ENCODE data around the gene SEPTIN5.

SEPTIN5 gene

DNA sequence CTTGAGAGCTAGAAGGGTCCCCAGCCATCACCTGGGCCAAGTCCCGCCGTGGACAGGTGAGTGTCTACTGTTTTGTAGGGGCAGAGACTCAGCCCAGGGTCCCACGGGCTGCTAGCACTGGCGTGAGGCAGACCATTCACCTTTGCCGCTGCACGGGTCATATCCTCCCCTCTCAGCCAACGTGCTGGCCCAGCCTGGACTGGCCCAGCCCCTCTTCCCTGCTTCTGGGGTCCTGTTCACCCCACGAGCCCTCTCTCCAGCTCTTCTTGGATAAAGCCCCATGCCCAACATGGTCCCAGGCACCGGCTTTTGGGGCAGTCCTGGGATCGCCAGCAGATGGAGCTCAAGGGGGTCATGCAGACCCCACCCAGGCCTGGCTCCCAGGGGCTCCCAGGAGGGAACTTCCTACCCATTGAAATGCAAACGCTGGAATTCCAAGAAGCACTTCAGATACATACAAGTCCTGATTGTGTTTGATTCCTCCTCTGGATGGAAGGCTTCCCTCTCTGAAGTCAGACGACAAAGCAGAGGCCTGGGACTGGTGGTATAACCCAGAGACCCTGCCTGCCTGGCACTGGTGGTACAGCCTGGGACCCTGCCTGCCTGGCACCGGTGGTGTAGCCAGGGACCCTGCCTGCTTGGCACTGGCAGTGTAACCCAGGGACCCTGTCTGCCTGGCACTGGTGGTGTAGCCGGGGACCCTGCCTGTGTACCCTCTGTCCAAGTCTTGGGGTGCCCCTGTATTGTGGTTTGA, 8.9 kb upstream of the SEPTIN5 start:
- DNase-seq: no peak

DNA sequence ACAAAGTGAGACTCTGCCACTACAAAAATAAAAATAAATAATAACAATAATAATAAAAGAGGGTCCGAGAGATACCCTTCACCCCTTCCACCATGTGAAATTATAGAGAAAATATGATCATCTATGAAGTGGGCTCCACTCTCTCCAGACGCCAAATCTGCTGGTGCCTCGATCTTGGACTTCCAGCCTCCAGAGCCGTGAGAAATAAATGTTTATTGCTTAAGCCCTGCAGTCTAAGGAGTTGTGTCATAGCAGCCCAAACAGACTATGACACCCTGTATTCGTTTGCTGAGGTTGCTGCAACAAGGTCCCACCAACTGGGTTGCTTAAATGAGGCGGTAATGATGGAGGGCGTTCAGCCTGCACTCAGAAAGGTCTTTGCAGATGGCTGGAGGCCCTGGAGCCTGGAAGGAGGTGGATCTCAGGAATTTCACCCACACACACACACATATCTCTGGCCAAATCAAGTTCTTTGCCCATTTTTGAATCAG, 7.6 kb upstream of the SEPTIN5 start:
- no peak for DNase-seq

DNA sequence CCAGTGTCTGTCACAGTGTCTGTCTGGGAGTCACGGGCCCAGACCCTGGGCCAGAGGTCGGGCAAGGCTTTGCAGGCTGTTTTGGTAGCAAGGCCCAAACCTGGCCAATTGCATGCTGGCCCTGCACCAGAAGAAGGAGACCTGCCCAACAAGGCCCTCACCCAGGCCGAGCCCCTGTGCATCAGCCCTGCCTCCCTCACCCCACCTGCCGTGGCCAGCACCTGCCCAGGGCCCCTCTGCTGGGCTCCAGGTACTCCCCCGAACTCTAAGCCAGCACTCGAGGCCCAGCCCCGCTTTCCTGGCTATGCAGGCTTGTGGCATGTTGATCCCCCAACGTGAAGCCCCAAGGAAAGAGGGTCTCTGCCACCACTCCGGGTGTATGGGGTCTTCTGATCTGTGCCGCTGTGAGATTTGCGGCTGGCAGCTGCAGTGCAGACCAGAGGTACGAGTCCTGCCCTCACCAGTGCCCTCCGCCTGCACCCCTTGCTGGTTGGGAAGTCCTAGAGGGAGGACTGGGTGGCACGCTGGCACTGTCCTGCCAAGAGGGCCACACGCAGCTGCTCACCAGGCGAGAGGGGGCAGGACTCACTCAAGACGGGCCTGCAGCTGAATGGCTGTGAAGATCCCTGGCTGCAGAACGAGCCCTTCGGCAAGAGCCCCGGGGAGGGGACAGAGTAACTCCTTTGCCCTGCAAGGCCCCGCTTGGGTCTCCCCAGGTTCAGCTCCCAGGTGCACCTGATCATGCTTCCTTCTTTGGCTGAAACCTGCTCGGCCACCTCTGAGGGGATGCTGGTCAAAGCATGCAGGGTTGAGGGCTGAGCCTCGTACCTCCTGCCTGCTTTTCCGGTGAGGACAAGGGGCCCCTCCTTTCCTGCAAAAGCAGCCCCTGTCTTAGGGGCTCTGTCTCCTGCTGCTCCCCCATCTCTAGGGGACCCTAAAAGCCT, 6.7 kb upstream of the SEPTIN5 start:
- DNase-seq: no peak

DNA sequence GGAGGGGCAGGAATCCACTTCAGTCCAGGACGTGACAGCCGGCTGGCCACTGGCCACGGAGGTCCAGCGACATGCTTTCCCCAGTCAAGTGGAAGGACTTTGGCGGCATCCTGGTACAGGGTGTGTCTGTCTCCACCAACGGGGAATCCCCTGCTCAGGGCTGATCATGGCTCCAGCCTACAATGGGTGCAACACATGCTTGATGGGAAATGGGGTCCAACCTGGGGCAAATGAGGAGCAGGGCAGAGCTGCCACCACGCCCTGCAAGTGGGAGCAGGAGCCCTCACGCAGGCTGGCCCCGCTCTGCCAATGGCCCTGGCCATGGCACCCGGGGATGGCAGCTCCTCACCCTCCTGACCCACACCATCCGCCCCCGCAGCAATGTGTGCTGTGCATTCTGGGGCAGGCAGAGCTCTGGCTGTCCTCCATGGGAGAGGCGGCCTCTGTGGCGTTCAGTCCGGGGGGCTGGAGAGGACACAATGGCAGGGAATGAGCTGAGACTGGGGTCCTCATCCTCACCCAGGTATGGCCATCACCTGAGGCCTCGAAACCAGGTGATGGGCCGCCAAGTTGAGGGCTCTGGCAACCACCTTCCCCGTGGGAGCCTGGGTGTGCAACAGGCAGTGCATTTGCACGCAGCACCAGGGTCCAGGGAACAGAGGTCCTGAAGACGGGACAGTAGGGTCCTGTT, 5.8 kb upstream of the SEPTIN5 start:
- no peak for DNase-seq

DNA sequence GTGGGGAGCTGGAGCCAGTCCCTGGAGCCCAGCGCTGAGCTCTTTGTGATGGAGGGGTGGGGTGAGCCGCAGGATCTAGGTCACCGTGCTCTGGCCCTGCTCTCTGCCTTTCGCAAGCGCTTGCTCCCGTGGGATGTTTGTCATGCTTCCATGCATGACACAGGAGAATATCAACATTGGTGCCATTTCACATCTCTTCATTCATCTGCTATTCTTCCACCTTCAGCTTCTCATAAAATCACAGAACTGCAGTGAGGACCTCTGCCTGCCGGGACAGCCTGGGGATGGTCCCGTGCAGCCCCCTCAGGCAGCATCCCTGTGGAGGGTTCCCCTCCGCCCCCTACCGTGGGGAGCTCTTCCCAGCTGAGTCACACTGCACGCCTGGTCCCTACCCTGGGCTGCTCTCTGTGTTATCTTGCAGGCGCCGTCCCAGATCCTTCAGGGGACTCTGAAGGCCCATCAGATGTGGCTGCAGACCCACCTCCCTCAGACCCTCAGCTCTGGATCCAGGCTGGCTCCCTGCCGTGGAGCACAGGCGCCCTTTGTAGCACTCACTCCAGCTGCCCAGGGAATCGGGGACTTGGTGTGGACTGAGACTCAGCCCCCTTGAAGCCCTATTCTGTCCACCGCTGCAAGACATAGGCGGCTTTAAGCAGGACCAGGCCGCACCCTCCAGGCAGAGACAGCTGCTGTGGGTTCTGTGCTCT, 5.1 kb upstream of the SEPTIN5 start:
- DNase-seq: no peak

DNA sequence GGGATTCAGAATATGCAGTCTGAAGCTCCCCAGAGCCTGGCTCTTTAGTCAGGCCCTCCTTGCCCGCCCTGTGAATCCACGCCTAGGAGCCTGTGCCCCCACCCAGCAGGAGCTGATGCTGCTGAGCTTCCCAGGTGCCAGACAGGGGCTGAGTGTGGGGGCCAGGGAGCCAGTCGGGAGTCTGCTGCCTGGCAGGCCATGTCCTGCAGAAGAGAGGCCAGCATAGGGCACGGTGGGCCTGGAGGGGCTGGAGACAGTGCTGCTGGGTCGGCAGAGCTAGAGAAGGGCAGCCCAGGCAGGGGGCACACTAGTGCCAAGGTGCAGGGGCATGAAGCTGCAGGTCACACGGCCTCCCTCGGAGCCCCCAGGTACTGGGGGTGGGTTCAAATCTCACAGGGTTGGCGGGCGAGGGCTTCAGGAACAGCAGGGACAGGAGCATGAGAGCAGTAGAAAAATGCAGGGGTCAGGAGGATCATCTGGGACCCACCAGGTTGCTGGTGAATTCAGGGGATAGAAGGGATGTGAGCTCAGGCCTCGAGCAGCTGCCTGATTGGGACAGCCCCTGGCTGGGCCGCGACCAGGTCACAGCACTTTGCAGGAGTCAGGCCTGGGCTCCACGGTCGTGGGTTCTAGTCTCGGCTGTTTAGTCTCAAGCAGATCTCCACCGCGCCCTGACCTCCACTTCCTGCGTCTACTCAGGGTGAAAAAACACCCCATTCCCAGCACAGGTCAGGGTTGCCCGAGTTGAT, 4.1 kb upstream of the SEPTIN5 start:
- DNase-seq: no peak

DNA sequence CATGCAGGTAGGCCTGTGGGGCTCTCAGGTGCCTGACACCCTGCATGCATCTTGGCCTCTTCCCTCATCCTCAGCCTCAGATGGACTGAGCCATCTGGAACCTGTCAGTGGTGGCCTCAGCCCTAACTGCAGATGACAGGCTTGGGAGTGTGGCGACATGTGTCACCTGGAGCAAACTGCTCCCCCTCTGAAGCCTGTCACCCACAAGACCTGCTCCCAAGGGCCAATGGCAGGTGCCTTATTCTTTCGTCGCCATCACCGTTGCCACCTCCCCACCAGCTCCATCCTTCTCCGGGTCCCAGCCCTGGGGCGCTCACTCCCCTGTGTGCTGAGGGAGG, 3.6 kb upstream of the SEPTIN5 start:
- no peak for DNase-seq

DNA sequence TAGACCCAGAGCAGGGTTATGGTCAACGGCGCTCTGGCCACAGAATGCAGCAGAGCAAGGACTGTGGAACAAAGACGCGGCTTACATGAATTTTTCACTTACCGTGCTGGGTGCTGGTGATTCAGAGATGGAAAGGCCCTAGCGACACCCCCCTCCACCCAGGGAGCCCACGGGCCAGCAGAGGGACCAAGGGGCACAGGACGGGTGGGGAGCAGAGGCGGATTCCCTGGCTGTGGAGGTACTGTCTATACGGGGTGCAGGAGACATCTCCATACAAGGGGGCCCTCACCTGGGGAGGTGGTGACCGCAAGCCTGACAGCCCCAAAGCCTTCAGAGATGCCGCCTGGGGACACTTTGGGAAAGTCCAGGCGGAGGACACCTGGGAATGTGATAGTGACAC, 1.1 kb upstream of the SEPTIN5 start:
- DNase-seq: no peak

DNA sequence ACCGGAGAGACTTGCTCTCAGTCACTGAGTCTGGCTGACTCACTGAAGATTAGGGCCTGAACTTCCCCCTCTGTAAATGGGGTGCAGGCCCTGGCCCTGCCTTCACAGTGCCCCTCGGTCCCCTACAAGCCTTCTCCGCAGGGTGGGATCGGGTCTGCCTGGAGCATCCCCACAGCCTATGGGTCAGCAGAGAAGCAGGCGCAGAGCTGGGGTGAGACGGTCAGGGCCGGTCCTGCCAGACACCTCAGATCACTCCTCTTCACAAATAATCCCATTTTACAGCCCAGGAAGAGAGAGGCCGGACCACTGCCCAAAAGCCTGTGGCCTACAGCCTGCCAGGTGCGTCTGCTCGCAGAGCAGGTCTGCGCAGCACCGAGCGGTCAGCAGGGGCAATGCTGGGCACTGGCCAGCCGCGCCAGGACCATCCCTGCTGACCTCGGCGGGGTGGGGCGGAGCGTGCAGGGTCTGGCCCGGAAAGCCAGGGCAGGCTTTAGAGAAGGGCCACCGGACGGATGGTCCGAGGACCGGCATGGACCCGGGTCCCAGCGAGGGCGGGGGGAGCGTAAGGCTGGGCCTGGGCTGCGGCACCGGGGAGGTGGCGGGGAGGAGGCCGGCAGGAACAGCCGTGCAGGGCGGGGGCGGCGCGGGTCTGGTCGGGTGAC, 522 bp upstream of the SEPTIN5 start:
- DNase-seq: no peak

DNA sequence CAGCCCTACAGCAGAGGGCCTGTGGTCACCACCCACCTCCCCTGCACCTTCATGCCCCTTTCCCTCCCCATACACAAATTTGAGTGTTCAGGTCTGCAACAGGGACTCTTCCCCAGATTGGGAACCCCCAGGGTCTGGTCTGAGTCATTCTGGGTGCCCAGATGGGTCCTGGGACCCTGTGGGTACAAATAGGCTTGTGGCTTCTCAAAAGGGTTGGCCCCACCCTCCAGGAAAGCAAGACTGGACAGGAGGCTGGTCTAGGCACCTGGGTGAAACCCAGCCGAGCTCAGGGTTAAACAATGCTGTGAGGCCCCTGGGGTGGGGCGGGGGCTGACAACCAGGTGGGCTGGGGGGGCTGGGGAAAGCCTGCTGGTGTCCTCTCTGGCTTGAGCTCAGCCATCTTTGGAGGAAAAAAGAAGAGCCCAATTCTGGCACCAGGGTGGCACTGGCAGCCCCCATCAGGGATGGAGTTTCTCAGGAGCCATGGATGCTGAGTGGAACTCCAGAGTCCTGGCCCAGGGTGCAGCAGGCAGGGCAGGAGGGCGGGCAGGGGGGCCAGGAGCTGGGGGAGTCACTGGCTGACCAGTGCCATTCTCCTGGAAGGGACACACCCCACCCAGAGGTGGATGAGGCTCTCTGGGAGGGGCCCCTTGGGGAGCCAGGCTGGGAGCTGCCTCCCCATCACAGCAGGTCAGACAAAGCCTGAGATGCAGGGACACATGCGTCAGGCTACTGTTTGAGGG, 1.1 kb downstream of the SEPTIN5 start:
- DNase-seq: no peak

DNA sequence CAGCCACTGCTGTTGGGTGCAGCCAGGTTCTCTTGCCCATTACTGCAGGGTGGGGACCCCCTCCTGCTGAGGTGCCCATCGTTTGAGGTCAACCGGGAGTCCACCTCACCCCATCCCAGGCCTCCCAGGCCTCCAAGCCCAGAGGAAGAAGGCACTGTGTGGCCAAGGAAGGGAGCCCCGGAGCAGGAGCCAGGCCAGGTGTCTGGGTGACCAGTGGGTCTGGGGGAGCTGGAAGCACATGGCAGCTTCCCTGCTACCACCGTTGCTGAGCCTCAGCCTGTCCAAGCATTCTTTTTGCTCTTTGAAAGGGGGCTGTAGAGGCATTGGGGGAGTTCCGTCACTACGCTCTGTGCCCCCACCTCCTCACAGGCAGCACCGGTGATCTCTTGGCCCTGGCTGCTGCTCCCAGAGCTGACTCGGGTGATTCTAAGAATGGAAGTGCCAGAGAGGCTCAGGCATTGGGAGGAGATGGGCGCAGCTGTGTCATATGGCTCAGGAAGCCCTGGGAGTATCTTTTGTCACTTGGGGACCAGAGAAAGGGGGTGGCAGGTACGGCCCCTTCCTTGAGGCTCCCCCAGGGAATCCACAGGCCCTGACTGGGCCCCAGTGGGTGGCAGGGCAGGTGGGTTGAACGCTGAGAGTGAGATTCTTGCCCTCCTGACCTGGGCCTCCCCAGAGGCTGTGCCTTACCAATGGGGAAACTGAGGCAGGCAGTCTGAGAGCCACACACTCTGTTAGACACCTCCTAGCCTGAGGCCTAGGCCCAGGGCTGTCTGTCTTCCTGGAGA, 1.9 kb downstream of the SEPTIN5 start:
- no peak for DNase-seq

DNA sequence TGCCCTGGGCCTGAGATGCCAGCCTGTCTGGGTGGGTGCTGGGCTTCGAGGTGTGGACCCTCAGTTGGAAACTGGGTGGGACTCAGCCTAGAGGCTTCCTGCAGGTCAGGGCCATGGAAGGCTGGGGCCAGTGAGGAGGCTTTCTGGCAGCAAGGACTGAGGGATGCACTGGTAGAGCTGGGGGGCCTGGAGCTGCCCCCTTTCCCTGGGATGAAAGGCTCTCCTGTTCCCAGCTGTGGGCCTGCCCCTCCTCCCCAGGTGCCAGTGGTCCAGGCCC, 2.5 kb downstream of the SEPTIN5 start:
- no peak for DNase-seq

DNA sequence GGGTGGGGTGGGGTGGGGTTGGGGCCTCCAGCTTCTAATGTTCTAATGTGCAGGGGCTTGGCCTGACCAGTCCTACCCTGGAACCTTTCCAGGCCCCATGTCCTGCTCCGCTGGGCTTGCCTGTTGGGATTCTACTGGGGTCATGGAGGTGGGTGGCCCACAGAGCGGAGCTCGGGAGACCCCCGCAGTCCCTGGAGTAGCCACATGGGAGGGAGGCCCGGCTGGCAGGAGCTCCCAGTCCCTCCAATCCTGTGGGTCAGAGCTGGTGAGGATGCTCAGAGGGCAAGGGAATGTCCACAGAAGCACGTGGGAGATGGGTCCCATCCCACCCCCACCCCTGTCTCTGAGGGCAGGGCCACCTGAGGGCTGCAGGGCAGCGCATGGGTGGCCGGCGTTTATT, 2.9 kb downstream of the SEPTIN5 start:
- DNase-seq: no peak

DNA sequence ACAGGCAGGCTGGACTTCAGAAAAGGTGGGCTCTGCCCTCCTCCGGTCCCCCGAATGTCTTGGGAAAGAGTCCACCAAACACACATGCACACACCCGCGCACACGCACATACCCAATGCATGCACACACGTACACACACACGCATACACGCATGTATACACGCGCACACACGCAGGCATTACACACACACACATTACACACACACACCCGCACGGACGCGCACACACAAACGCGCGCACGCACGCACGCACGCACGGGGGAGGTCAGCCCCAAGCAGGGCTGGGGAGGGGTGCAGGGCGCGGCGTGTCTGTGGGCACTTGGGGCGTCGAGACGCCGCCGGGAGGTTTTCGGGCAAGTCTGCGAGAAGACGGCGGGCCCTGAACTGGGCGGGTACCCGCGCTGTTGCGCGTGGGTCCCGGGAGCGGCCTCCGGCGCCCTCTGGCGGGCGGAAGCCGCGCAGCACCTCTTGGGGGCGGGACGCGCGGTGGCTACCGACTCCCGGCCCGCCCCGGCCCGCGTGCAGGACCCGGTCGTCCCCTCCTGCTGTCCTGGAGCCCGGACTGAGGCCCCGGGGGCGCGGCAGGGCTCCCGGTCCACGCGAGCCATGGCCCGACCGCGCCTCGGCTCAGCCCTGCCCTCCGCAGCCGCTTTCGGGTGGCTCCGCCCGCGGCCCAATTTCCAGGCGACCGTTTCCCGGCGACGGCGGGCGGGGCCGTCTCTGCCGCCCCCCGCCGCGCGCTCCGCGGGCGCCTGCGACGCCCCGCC, 3.6 kb downstream of the SEPTIN5 start:
- DNase-seq: peak; percentile 81

DNA sequence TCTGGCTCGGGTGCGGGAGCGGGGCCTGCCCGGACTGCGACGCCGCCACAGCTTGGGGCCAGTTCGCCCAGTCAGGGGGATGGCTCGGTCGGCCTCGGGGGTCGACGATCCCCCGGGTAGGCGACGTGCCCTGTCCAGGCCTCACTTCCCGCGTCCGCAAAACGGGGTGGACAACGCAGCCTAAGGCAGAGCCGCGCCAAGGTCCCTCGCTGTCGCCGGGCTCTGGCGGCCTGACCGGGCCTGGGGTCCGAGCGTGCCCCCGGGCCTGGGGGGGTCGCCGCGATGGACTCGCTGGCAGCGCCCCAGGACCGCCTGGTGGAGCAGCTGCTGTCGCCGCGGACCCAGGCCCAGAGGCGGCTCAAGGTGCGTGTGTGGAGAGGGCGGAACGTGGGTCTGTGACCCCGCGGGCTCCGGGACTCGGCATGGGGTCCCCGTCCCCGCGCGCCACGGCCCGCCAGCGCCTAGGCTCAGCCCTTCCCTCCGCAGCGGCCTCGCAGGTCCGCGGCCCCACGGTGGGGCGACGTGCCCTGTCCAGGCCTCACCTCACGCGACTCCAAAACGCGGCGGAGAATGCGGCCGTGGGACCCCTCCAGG, 4.2 kb downstream of the SEPTIN5 start:
- no peak for DNase-seq

DNA sequence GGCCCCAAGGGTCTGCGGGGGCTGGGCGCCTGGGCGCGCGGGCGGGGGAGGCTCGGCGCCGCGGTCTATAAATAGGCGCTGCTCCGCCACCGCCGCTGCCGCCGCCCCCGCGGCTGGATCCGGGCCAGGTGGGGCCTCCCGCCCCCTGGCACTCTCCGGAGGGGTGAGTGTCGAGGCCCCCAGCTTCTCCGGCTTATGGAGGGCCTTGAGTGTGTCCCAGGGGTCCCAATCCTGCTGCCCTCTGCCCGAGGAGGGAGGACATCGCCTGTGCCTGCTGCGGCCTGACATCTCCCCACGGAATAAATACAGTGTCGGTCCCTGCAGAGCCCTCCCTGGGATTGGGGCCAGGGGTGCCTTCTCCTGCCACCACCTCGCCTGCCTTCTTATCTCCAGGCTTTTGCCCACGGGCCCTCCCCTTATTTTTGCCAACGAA, 4.8 kb downstream of the SEPTIN5 start:
- no peak for DNase-seq

DNA sequence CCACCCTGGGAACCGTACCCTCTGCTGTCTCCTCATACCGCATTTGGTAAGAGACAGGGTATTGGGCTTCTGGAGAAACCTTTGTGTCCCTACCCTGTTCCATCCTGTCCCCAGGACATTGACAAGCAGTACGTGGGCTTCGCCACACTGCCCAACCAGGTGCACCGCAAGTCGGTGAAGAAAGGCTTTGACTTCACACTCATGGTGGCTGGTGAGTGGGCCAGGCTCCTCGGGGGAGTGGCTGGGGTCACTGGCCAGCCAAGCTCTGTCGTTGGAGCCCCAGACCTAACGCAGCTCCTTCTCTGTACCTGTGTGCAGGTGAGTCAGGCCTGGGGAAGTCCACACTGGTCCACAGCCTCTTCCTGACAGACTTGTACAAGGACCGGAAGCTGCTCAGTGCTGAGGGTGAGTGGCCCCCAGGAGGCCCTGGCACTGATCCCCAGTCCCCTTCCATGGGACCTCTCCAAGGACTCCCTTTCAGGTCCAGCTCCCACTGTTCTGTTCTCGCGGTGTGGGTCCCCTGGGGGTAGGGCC, 5.3 kb downstream of the SEPTIN5 start:
- no peak for DNase-seq

DNA sequence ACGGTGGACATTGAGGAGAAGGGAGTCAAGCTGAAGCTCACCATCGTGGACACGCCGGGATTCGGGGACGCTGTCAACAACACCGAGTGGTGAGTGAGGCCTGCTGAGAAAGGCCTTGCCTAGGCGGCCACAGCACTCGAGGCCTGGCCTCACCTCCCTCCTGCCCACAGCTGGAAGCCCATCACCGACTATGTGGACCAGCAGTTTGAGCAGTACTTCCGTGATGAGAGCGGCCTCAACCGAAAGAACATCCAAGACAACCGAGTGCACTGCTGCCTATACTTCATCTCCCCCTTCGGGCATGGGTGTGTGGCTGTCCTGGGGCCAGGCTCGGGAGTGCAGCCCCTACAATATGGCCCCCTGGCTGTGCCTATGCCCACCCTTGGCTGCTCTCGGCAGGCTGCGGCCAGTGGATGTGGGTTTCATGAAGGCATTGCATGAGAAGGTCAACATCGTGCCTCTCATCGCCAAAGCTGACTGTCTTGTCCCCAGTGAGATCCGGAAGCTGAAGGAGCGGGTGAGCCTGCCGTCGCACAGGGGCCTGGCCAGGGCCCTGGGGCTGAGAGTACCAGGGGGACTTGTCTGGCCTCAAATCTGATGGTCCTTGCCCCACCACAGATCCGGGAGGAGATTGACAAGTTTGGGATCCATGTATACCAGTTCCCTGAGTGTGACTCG, 6.0 kb downstream of the SEPTIN5 start:
- DNase-seq: no peak
